GM21737 (cell line): ENCODE results near the gene NCSTN.
"Not testable (repeated sequence)": the region's sequence is repeated elsewhere in the genome, so short reads cannot be mapped to it uniquely, and the experiment has no call there.

ENCODE experiments used
- ATAC-seq: cut with Tn5 transposase; IDR thresholded peaks from one replicate; pipeline ENCODE4 v1.9.1; 2021; ENCODE audit warnings: mild to moderate bottlenecking, moderate library complexity; ENCODE audit not compliant: unreplicated experiment

Gene NCSTN

DNA sequence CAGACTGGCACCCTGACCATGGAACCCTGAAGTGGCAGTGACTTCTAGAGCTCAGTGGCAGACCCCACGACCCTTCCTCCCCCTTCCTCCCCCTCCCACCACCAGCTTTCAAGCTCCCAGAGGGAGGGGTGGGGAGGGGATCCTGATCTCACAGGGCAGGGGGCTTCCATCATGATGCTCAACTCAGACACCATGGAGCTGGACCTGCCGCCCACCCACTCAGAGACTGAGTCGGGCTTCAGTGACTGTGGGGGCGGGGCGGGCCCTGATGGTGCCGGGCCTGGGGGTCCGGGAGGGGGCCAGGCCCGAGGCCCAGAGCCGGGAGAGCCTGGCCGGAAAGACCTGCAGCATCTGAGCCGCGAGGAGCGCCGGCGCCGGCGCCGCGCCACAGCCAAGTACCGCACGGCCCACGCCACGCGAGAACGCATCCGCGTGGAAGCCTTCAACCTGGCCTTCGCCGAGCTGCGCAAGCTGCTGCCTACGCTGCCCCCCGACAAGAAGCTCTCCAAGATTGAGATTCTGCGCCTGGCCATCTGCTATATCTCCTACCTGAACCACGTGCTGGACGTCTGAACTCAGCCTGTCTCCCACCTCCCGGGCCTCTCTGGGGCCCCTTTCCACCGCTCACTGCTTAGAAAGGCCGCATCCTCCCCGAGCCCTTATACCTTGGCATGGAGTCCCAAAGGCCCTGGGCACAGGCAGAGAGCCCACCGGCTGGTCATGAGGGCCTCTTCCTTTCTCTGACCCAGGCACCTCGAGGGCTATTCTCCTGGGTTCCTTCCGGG, 27.6 kb downstream of the NCSTN start:
- no peak for ATAC-seq

DNA sequence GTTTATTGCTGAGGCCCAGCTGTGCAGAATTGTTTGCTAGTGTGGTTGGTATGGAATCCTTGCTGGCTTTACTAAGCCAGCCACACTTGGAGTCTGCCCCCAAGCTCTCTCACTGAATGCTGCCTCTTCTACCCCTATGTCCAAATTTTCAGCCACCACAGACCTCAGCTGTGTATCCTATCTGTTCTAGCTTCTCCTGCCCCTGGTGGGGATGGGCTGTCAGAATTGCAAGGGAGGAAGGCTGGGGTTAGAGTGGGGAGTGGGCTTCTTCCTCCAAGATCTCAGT, 28.1 kb downstream of the NCSTN start:
- ATAC-seq: no peak

DNA sequence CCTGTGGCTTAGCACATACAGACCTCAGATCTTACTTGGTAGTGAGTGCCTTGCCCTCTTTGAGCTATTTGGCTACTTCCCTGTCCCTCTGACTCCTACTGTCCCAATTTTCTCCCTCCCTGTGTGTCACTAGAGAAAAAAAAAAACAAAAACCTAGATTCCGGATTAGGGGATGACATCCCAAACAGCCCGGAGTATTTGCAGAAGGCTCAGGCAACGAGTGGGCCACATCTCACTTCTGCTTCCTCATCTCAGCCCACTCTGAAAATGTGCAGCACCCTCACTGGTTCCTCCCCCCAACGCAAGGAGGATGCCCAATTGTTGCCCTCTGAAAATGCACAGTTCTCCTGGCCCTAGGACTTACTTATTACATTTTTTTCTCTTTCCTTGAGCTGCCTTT, 28.6 kb downstream of the NCSTN start:
- no peak for ATAC-seq

GRCh38 chr1:160373696-160374095, 30.5 kb downstream of the NCSTN start:
- ATAC-seq: no peak

DNA sequence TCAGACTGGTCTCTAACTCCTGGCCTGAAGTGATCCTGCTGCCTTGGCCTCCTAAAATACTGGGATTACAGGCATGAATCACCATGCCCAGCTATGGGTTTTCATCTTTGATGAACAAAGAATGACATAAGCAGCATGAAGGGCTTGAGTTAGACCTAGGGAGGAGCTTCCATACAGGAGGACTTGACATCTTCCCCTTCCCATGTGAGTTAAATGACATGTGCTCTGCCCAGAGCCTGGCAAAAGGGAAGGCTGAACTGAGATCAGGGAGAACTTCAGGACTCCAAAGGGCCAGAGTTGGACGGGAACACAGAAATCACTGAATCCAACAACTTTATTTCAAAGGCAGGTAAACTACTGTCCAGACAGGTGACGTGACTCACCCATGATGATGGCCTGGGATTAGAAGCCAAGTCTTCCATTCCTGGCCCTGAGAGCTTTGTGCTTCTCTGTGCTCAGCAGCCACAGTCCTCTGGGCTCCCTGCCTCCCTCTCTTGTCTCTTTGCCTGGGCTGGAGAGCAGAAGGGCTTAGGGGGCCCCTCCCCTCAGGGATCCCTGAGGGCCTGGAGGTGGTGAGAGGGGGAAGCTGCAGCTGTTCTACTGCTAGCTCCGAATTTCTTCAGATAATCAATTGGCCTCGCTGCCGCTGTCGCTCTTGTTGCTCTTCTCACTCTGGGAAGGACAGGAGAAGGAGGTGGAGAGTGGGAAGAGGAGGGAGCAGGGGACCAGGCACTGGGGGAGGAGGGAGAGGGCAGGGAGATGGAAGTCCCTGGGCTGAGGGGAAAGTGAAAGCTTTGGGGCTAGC, 31.3 kb downstream of the NCSTN start:
- no peak for ATAC-seq

GRCh38 chr1:160375788-160376524, 32.8 kb downstream of the NCSTN start:
- ATAC-seq: no peak

DNA sequence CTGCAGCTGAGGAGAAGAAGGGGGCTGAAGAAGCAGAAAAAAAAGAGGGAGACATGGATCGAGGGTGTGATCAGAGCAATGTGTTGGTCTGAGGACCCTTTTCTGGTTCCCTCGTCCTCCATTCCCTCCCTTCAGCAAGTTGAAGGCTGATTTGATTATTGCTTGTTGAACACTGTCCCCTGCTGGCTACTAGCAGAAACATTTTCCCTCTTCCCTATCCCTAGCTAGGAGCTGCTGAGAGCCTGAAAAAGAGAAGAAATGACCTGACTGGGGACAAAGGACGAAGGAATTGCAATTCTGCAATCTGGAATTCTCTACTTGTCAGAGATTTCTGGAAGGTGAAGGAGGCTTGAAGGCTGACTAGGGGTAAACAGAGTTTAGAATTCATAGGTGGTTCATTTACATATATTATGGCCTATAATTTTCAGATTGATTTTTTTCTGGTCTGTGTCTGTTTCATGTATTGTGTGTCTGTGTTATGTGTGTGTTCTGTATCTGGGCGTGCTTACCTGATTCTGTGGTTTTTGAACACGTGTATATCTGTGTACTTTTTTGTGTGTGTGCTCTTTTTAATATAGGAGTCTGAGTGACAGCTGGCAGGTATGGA, 33.4 kb downstream of the NCSTN start:
- peak; percentile 55 for ATAC-seq

DNA sequence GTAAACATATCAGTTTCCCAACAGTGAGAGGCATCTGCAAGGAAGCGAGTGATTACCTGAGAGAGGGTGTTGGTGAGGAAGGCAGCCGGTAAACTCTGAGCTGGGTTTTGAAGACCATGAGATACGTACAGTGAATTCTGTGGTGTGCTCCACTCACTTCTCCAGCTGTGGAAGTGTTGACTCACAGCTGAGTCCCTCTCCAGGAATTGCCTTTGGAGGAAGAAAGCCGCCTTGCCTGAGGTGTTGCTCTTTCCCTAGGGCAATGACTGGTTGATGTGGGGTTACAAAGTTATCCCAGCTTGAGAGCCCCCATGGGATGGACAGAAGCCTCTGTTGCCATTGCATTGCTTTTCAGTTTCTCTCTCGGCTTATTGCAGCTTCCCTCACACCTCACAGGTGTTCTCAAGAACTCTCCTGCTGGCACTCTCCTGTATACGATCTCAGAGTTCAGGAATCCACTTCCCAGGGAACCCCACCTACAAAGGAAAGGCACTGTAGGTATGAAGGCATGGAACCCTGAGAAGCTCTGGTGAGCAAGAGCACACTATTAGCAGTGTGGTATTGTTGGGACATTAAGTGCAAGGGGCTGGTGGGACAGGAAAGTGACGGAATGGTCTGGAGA, 34.5 kb downstream of the NCSTN start:
- no peak for ATAC-seq

DNA sequence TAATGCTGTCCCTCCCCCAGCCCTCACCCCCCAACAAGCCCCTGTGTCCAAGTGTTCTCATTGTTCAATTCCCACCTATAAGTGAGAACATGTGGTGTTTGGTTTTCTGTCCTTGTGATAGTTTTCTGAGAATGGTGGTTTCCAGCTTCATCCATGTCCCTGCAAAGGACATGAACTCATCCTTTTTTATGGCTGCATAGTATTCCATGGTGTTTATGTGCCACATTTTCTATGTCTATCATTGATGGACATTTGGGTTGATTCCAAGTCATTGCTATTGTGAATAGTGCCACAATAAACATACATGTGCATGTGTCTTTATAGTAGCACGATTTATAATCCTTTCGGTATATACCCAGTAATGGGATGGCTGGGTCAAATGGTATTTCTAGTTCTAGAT, 41.6 kb downstream of the NCSTN start:
- not testable (repeated sequence) for ATAC-seq

DNA sequence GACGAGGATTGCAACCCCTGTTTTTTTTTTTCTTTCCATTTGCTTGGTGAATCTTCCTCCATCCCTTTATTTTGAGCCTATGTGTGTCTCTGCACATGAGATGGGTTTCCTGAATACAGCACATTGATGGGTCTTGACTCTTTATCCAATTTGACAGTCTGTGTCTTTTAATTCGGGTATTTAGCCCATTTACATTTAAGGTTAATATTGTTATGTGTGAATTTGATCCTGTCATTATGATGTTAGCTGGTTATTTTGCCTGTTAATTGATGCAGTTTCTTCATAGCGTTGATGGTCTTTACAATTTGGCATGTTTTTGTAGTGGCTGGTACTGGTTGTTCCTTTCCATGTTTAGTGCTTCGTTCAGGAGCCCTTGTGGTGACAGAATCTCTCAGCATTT, 45.2 kb downstream of the NCSTN start:
- not testable (repeated sequence) for ATAC-seq

- no peak for ATAC-seq
Observed at GRCh38 chr1:160394673-160395072, 51.5 kb downstream of the NCSTN start.

GRCh38 chr1:160397651-160398050, 54.5 kb downstream of the NCSTN start:
- ATAC-seq: no peak

GRCh38 chr1:160398823-160399222, 55.6 kb downstream of the NCSTN start:
- ATAC-seq: no peak

DNA sequence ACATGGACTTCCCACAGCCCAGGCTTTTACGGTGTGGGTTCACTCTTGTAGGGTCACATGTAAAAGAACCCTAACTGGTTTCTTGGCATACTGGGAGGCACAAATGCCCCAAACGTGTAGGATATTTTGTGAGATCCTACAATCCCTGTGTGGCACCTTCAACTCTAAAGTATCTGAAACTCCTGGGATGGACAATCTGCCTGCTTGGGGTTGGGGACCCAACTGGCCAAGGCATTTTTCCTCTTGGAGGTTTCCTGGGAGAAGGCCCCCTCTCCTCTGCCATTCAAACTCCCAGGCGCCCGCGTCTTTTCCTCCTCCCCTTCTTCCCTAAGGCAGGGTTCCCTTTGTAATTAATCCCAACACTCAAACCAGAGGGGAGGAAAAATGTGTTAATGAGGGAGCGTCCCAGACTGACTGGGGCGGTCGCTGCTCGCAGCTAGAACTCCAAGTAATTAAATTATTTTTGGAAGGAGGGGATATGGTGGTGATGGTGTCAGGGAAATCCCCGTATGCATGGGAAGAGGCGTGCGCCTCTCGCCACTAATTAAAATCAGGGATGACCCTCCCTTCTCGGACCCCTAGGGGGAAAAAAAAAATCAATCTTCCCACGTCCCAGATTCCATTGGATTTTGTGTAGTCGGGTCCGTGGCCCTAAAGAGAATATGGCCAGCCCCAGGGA, 56.5 kb downstream of the NCSTN start:
- no peak for ATAC-seq

DNA sequence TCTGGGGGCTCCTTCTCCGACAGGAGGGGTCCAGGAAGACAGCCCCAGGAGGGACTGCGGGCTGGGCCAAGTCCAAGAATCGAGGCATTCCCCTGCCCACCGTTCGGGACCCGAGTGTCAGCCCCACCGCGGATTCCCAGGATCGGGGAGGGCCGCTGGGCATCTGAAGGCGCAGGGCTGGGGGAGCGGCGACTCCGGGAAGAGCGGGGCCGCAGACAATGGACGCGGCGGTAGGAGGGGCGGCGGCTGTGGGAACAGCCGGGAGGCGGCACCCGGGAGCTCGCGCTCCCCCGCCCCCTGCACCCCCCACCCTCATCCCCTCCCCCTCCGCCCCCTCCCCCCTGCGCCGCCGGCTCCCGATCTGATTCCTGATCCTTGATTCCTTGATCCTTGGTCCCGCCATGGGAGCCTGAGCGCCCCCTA, 57.1 kb downstream of the NCSTN start, which contains the start of gene VANGL2:
TSS of gene VANGL2 (plus strand) at position 342 of the 423 bp plus-strand sequence. CDS start 15,274 bp downstream, outside the sequence.
- ATAC-seq: no peak

GRCh38 chr1:160400646-160401486, 57.7 kb downstream of the NCSTN start:
- ATAC-seq: no peak

DNA sequence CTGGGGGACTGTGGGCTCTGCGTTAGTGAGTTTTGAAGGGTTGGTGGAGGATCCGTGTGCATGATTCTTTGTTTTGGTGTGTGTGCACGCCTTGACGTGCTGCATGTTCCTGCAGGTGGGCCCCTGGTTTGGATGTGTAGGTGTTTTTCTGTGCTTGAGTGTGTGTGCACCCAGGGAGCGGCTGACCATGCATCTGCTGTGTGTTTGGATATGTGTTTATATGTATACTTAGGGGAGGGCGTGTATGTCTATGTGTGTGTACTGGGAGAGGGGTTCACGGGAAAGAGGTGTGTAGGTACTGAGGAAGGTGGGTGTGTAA, 58.3 kb downstream of the NCSTN start:
- ATAC-seq: no peak

- ATAC-seq: no peak
Observed at GRCh38 chr1:160402001-160402795, 59.0 kb downstream of the NCSTN start.

DNA sequence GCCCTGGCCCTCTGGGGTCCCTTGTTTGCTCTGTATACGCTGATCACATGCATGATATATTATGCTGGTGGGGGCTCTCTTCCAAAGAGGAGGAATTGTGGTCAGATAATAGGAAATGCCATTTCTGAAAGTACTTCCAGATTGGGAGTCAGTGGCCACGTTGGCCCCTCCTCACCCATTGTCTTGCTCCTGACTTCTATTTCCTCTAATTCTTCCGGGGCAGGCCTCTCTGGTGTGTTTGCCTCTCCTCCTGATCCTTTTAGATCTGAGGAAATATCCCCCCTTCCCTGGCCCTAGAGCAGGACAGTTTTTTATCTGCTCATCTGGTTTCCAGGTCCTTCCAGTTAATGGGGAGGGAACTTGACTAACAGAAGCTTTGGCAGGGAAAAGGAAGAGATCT, 60.1 kb downstream of the NCSTN start:
- no peak for ATAC-seq
